Choroid plexus epithelial cell (primary cell): ENCODE measurements around the gene SYCN.
A peak's percentile ranks its signal among the peaks of the same experiment; 100 is the strongest.
"Not testable (repeated sequence)": the region's sequence is repeated elsewhere in the genome, so short reads cannot be mapped to it uniquely, and the experiment has no call there.

Experiments used
- DNase-seq: peaks from one replicate; pipeline ENCODE4 v3.0.0-alpha.2; 2010; ENCODE audit warnings: low read depth
- H3K4me3 ChIP-seq: 2 replicates; pipeline ENCODE4 v1.5.1; 2011; ENCODE audit warnings: low read depth, mild to moderate bottlenecking, control low read depth, low read length, moderate library complexity
- TF ChIP-seq, protein P1 (sequence below): conservative IDR thresholded peaks from 2 replicates; pipeline ENCODE4 v1.5.1; 2011; ENCODE audit warnings: low read depth, mild to moderate bottlenecking, control low read depth, inconsistent platforms, low read length, moderate library complexity

Gene SYCN

DNA sequence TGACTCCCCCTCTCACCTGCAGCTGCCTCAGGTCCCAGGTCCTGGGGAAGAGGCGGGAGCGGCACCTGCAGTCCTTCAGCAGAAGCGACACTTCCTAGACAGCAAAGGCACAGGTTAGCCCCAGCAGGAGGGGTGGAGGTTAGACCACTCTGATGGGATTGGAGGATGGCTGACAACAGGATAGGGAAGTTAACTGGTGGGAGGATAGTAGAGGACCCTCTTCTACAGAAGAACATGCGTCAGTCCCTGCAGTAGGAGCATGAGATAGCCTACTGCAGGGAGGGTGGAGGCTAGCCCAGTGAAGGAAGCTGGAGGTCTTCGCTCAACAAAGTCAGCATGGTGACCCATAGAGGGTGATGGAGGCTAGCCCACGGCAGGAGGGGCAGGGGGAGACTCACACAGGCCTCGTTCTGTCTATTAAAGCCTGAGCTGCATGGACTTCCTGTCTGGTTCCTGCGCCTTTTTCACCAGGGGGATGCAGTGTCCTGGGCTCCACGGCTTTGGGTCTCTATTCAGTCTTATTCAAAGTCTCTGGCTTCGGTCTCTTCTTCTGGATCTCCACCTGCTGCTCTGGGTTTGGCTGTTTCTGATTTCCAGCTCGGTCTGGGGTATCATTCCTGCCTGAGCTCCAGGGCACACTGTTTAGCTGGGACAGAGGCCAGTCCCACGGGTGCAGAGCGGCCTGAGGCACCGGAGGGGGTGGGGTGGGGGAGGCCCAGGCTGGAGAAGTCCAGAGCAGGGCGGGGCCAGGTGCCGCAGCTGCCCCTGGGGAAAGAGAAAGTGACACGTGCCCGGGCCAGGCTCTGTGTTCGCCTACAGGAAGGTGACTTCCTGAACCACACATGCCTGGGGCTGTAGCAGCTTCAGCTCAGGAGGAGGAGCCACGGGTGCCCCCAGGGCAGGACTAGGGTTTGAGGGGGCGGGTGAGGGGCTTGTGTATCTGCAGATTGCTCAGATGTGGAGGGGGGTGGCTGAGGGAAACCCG is 33.4 kb upstream of the SYCN start:
- TF ChIP-seq, protein P1, sequence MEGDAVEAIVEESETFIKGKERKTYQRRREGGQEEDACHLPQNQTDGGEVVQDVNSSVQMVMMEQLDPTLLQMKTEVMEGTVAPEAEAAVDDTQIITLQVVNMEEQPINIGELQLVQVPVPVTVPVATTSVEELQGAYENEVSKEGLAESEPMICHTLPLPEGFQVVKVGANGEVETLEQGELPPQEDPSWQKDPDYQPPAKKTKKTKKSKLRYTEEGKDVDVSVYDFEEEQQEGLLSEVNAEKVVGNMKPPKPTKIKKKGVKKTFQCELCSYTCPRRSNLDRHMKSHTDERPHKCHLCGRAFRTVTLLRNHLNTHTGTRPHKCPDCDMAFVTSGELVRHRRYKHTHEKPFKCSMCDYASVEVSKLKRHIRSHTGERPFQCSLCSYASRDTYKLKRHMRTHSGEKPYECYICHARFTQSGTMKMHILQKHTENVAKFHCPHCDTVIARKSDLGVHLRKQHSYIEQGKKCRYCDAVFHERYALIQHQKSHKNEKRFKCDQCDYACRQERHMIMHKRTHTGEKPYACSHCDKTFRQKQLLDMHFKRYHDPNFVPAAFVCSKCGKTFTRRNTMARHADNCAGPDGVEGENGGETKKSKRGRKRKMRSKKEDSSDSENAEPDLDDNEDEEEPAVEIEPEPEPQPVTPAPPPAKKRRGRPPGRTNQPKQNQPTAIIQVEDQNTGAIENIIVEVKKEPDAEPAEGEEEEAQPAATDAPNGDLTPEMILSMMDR = no peak
- no peak for DNase-seq

DNA sequence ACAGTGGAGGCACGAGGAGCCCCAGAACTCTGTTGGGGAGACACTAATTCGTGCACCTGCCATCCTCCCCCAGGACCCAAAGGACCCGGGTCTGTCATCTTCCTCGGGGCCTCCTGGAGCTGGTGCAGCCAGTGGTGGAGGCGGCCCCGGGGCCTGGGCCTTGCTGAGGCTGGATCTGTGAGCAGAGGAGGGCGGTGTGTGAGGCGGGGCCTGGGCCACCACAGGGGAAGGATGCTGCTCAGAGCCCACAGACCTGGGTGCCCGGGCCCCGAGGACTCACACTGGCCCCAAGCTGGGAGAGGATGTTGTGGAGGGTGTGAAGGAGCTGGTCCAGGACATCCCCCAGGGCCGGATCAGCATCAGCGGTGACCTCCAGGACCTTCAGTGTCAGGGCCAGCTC is 32.5 kb upstream of the SYCN start:
- H3K4me3 ChIP-seq = no peak overlapping the region
- TF ChIP-seq, protein P1 = no peak
- DNase-seq = no peak

More for the DNA sequence above, 33.4 kb upstream of the SYCN start:
- H3K4me3 ChIP-seq = no peak overlapping the region

DNA sequence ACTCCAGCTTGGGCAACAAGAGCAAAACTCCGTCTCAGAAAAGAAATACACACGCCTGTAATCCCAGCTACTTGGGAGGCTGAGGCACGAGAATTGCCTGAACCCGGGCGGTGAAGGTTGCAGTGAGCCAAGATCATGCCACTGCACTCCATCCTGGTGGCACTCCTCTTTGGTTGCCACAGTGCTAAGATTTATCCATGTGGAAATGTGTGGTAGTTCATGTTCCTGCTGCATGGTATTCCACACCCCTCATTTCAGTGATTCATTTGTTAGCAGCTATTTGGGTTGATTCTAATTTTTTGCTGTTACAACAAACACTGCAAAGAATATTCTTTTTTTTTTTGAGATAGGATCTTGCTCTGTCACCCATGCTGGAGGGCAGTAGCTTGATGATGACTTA is 28.6 kb upstream of the SYCN start:
- TF ChIP-seq, protein P1 = no peak
- no peak for DNase-seq
- no peak overlapping the region for H3K4me3 ChIP-seq

DNA sequence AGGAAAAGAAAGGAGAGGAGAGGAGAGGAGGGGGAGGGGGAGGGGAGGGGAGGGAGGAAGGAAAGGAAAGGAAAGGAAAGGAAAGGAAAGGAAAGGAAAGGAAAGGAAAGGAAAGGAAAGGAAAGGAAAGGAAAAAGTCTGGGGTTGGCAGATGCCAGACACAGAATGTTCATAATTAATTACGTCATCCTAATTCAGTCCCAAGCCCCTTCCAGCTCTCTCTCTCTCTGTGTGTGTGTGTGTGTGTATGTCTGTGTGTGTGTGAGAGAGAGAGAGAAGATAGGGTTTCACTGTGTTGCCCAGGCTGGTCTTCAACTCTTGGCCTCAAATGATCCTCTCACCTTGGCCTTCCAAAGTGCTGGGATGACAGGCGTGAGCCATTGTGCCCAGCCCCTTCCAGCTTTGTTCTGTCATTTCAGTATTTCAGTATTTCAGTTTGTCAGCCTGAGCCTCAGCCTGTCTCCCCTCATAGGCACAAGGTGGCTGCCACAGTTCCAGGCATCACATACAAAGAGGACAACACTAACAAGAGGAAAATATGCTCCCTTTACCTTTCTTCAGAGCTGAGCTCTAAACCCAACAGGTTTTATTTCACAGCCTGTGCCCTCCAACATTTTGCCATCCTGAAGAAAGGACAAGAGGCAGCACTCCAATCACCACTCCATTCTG is 26.2 kb upstream of the SYCN start:
- TF ChIP-seq, protein P1 = no peak
- DNase-seq = no peak
- no peak overlapping the region for H3K4me3 ChIP-seq

DNA sequence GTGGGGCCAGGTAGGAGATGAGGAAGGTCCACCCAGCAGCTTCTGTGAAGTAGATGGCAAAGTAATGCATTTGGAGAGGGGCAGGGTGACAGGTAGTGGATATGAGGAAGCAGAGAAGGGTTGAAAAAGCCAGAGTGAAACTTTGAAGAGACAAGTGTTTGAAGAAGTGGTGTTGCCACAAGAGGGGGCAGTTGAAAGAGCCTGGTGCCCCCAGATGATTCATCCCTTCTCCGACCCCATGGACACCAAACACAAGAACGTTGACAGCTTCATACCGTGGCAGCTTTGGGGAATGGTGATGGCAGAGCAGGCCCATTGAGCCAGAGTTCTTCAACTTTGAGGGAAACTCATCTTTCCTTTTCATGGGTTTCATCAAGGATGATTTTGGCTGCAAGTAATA is 20.8 kb upstream of the SYCN start:
- TF ChIP-seq, protein P1 = no peak
- no peak overlapping the region for H3K4me3 ChIP-seq
- no peak for DNase-seq

DNA sequence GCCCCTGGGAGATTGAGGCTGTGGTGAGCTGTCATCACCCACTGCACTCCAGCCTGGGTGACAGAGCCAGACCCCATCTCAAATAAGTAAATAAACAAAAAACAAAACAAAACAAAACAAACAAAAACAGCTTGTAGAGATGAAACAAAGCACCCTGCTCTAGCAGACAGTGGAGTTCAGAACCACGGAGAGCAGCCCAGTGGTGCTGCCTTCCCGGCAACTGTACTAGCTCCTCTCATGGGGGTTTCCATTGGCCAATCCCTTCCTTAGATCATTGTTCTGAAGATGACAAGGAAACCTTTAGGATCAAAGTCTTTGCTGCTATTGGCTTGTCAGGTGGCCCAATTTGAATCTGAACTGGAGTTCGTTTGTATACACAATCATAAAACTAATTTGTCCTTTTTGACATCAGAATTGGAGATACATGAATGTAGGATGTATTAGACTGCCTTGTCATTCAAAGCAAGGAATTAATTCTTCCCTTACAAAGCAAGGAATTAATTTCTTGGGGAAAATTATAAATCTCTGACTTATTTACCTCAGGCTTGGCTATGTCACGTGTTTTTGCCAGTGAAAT is 19.7 kb upstream of the SYCN start:
- H3K4me3 ChIP-seq = no peak overlapping the region
- peak; percentile 62 for DNase-seq
- TF ChIP-seq, protein P1 = no peak

DNA sequence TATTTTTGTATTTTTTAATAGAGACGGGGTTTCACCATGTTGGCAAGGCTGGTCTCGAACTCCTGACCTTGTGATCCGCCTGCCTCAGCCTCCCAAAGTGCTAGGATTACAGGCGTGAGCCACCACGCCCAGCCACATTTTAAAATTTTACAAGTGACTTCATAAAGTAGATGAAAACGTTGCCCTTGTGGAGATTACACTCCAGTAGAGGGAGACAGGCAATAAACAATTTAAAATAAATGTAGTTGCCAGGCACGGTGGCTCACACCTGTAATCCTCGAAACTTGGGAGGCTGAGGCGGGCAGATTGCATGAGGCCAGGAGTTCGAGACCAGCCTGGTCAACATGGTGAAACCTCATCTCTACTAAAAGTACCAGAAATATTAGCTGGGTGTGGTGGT is 15.0 kb upstream of the SYCN start:
- not testable (repeated sequence) for H3K4me3 ChIP-seq, DNase-seq
